HG02981 (cell line): ENCODE measurements around the gene CTAGE1.

Experiments
- ATAC-seq: cut with Tn5 transposase; IDR thresholded peaks from one replicate; pipeline ENCODE4 v1.9.1; 2021; ENCODE audit warnings: mild to moderate bottlenecking, moderate library complexity; ENCODE audit not compliant: unreplicated experiment

CTAGE1 gene

DNA sequence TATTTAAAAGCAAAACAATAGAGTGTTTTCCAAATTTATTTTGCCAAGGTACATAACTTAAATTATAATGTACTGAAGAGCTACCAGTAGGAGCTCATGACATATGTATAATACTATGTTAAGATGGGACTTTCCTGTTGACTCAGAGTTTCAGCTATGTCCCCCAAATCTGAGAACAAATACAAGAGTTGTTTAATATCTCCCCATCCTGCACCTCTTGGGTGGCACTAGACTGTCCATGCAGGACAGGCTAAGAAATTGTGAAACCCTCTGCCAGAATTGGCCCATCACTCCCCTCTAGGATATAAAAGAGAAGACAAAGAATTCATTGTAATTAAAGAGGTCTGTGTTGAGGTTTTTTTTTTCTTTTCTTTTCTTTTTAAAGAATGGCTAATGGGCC, 21.7 kb upstream of the CTAGE1 start:
- ATAC-seq = no peak

- ATAC-seq = no peak
Observed at GRCh38 chr18:22436136-22436535, 18.4 kb upstream of the CTAGE1 start.

GRCh38 chr18:22434973-22435608, 17.4 kb upstream of the CTAGE1 start:
- no peak for ATAC-seq

GRCh38 chr18:22433956-22434355, 16.2 kb upstream of the CTAGE1 start:
- ATAC-seq = no peak

DNA sequence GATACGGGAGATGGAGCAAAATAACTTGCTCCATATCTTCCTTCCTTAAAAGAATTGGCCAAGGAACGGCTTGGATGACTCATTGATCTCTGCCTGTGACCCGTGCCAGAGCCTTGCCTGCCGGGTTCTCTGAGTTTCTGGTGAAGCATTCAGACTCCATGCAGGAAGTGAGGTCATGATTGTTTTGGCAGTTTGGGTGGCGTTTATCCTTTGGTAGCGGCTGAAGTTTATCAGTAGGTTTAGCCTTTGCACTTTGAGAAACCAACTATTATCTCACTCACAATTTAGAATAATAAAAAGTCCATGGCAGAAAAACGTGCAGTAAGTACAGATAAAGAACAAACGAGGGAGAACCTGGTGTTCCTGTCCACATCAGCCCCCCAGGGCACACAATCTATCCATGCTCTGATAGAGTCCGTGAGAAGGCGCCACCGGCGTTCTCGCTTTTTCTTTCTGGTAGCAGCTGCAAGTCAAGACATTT, 15.0 kb upstream of the CTAGE1 start:
- no peak for ATAC-seq

GRCh38 chr18:22429564-22429963, 11.8 kb upstream of the CTAGE1 start:
- no peak for ATAC-seq

DNA sequence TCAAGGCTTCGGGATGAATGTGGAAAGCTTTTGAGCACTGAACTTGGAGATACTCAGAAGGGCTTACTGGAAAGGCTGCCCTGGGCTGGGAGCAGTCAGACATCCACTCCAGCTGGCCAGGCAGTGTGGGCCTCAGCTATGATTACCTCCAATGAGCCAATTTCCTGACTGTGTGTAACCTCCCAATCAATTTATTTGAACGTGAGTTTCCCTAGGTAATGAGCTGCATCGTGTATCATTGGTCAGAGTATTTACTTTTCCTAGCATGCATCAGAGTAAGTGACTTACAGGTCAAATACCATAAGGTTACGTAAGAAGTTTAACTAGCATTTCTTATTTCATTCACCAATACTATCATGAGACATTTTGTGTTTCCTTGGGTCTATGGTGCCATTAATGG, 11.0 kb upstream of the CTAGE1 start:
- ATAC-seq = no peak

- ATAC-seq = no peak
Observed at GRCh38 chr18:22427822-22428549, 10.3 kb upstream of the CTAGE1 start.

DNA sequence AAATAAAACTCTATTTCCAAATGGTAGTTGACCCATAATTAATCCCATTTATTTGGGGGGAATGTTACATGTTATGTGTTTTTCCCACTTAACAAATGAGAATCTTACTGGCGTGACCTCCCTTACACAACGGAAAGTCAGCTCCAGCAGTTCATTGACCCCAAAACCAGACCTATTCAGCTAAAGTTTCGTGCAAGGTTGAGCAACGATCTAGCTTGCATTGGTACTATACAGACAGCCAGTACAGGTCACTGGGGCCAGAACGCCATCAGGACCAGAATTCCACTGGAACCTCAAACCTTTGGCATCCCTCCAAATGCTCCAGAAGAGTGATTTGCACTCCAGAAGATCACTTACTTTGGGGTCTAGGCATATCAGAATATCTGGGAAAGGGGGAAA, 6.8 kb upstream of the CTAGE1 start:
- ATAC-seq = no peak

DNA sequence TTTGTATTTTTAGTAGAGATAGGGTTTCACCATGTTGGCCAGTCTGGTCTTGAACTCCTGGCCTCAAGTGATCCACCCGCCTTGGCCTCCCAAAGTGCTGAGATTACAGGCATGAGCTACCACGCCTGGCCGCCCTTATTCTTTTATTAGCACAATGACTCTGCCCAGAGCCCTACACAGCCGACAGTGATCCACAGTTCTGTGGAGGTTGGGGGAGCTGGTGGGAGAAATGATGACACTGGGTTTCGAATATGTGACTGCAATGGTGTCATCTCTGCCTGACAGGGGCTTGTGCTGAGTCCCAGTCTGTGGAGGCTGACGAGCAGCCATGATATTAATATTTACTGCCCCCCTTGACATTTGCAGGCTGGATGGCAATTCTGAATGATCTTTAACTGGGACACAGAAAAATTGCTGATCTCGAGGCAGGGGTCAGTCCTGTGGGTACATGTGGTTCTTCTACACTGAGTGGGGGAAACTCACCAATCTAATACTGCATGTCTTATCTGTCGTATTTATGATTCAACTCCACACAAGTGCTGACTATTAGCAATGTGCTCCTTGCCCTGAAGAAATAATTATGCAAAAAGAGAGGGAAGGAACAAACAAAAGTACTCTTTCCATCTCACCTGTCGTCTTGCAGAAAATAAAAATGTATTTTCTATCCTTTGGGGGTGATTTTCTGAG, 6.3 kb upstream of the CTAGE1 start:
- ATAC-seq = no peak

- ATAC-seq = no peak
Observed at GRCh38 chr18:22422909-22423548, 5.3 kb upstream of the CTAGE1 start.

GRCh38 chr18:22420652-22421051, 2.9 kb upstream of the CTAGE1 start:
- no peak for ATAC-seq

DNA sequence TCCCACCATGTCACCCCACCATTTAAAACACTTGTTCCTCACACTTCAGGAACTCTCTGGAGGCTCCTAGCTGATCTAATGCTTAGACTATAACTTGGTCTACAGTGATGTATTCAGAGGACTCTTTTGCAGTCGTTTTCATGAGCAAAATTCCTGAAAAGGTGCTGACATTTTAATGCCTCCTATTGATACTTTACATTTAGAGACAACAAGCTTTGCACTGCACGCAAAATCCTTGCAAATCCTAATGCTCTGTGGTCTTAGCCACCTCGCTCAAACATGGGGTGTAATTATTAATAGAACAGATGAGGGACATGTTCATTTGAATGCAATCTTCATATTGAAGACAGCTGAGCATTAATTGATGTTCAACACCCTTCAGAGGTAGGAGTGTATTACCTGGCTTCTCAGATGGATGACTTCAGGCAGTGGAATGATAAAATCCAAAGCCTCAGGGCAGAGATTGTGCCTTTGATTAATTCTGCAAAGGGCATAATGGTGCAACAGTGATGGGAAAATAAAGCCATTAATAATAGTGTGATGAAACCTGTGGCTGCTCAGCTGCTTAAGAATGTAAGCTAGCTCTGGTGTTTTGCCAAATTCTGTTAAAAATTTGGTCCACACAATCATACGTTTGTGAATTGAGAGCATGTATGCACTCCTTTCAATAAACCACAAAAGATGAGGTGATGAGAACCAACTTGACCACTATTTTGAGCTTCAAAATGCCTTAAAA, 5.4 kb downstream of the CTAGE1 start:
- ATAC-seq = no peak

DNA sequence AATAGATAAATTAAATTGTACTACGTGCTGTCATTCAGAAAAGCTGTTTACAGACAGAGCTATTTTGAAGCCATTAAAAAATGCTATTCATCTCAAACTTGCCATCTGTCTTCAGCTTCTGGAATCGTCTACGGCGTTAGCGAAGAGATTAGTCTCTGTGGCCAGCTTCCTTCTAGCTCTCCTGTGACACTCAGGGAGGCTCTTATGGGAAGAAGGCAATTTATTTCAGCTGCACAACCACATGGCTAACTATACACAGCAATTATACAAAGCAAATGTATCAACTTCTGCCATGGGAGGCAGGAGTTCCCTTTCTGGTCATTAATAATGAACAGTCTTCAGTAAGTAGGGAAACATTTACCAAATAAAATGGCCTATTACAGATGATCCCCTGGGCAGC, 6.3 kb downstream of the CTAGE1 start:
- ATAC-seq = no peak

DNA sequence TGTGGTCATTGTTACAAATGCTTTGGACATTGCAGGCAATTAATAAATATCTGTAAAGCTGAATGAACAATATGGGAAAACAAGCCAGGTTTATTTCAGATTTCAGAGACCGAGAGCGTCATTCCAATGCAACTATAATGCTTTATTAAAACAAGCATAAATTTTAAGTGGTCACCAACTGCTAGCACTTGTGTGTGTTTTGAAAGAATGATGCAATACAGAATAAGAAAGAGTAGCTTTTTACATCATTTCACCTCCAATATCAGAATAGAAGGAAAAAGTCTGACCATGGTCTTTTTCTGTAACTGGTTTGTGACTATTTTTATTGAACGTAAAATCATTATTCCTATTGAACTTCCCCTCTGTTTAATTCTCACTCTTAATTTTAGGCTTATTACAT, 7.6 kb downstream of the CTAGE1 start:
- no peak for ATAC-seq

GRCh38 chr18:22409445-22409844, 8.3 kb downstream of the CTAGE1 start:
- ATAC-seq = no peak

DNA sequence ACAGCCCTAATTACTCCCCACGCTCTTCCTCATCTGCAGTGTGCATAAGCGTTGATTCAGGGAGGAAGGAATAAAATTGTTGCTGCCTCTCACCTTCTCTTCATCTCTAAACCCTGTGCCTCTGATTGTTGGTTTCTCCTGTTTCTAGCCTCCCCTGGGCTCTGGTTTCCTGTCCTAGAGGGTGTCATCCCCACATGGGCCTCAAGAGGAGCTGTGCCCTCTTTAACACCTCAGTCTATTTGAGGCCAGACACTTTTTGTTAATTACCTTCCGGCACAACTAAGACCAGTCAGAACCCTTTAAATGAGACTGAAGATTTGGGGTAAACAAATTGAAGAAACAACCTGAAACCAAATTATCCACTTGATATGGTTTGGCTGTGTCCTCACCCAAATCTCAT, 9.7 kb downstream of the CTAGE1 start:
- ATAC-seq = no peak

DNA sequence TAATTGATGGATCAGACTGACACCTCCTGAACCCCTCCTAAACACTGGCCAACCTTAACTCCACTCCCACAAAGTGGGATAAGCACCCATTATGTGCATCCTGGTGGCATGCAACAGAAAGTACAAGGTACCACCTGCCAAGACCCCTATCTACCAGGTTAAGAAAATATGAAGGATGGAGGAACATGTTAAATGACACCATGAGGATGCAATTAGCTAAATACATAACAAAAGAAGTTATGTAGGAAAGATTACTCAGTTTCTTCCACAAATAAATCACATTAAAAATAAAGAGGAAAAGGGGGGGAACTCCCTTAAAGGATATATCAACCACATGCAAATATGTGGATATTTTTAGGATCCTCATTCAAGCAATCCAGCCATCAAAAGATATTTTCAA, 12.6 kb downstream of the CTAGE1 start:
- ATAC-seq = no peak

- ATAC-seq = no peak
Observed at GRCh38 chr18:22403950-22404349, 13.8 kb downstream of the CTAGE1 start.

GRCh38 chr18:22399949-22400348, 17.8 kb downstream of the CTAGE1 start:
- ATAC-seq = no peak

GRCh38 chr18:22398464-22398863, 19.3 kb downstream of the CTAGE1 start:
- no peak for ATAC-seq
